ENCODE data around the gene SGSM1.
"Not testable (repeated sequence)": the region's sequence is repeated elsewhere in the genome, so short reads cannot be mapped to it uniquely, and the experiment has no call there.

SGSM1 gene

GRCh38 chr22:24894220-24894975 is 88.4 kb downstream of the SGSM1 start:
- Histone ChIP-seq H3K27ac (peak overlapping the region; percentile 81 to 86), H3K4me3 (peak overlapping the region; percentile 49)
- no peak for TF ChIP-seq CTCF (IDR thresholded peaks at IDR 0.05)
- DNase-seq (ENCODE audit: low spot score), result peak; percentile 95

GRCh38 chr22:24894998-24895397 is 89.0 kb downstream of the SGSM1 start:
- peak; percentile 80 for DNase-seq (ENCODE audit: low spot score)
- Histone ChIP-seq H3K27ac (peak overlapping the region; percentile 81 to 86), H3K4me3 (peak overlapping the region; percentile 49)
- TF ChIP-seq CTCF (IDR thresholded peaks at IDR 0.05), result no peak

GRCh38 chr22:24901448-24901847 is 95.4 kb downstream of the SGSM1 start:
- no peak for DNase-seq (ENCODE audit: low spot score)
- Histone ChIP-seq H3K27ac (no peak overlapping the region), H3K4me3 (no peak overlapping the region)
- no peak for TF ChIP-seq CTCF (IDR thresholded peaks at IDR 0.05)

GRCh38 chr22:24905909-24906308 is 99.9 kb downstream of the SGSM1 start:
- no peak for DNase-seq (ENCODE audit: low spot score)
- no peak for TF ChIP-seq CTCF (IDR thresholded peaks at IDR 0.05)
- no peak overlapping the region for H3K27ac ChIP-seq
- no peak overlapping the region for H3K4me3 ChIP-seq

- not testable (repeated sequence) for DNase-seq (ENCODE audit: low spot score); H3K4me3 ChIP-seq; H3K27ac ChIP-seq
Observed at GRCh38 chr22:24907101-24907500, 101.1 kb downstream of the SGSM1 start.

- no peak for DNase-seq (ENCODE audit: low spot score)
- no peak overlapping the region for H3K27ac ChIP-seq
- no peak for TF ChIP-seq CTCF (IDR thresholded peaks at IDR 0.05)
- H3K4me3 ChIP-seq, result no peak overlapping the region
Observed at GRCh38 chr22:24920029-24920428, 114.0 kb downstream of the SGSM1 start.

- no peak for DNase-seq (ENCODE audit: low spot score)
- peak overlapping the region in 1 of 2 donors; percentile 4 for H3K27ac ChIP-seq
- H3K4me3 ChIP-seq, result no peak overlapping the region
- TF ChIP-seq CTCF (IDR thresholded peaks at IDR 0.05), result no peak
Observed at GRCh38 chr22:24925586-24926427, 119.8 kb downstream of the SGSM1 start.

All from coronary artery (tissue), 2 donors.